GM13977 (cell line): Measurements from ENCODE around the gene CCDC102B.

Experiments used
- DNase-seq: peaks from one replicate; pipeline ENCODE4 v3.0.0; 2012; ENCODE audit warnings: low spot score
- in situ Hi-C: fragments of 300-500 bp; cut with MboI; formaldehyde crosslinking; loops from one replicate; pipeline ENCODE4 v1.12.0; 2022; ENCODE audit warnings: low sequenced_read_pairs, low pct_unique_long_range_greater_than_20kb, mixed read lengths, inconsistent platforms; ENCODE audit not compliant: unreplicated experiment
- TF ChIP-seq, protein P1 (sequence below): IDR thresholded peaks from 2 replicates; pipeline ENCODE4 v1.5.1; 2012; ENCODE audit warnings: mild to moderate bottlenecking, control low read depth; ENCODE audit not compliant: insufficient read depth; ENCODE audit errors: extremely low read depth, missing control alignments

CCDC102B gene

DNA sequence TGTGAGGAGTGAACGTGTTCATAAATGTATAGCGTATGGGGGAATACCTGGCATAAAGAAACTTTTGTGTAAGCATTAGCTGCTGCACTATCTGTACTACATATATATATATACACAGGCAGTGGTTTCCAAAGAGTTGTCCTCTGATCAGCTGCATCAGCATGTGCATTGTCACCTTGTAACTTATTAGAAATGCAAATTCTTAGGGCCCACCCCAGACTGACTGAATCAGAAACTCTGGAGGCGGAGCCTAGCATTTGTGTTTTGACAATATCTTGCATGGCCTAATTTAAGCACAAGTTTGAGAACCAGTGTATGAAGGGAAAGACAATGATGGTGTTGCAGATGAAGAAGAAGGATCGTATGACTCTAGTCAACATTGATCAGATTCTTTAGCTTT, 299.5 kb downstream of the CCDC102B start:
- in situ Hi-C loops = no loop called here
- DNase-seq = no peak
- TF ChIP-seq, protein P1, sequence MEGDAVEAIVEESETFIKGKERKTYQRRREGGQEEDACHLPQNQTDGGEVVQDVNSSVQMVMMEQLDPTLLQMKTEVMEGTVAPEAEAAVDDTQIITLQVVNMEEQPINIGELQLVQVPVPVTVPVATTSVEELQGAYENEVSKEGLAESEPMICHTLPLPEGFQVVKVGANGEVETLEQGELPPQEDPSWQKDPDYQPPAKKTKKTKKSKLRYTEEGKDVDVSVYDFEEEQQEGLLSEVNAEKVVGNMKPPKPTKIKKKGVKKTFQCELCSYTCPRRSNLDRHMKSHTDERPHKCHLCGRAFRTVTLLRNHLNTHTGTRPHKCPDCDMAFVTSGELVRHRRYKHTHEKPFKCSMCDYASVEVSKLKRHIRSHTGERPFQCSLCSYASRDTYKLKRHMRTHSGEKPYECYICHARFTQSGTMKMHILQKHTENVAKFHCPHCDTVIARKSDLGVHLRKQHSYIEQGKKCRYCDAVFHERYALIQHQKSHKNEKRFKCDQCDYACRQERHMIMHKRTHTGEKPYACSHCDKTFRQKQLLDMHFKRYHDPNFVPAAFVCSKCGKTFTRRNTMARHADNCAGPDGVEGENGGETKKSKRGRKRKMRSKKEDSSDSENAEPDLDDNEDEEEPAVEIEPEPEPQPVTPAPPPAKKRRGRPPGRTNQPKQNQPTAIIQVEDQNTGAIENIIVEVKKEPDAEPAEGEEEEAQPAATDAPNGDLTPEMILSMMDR = no peak

DNA sequence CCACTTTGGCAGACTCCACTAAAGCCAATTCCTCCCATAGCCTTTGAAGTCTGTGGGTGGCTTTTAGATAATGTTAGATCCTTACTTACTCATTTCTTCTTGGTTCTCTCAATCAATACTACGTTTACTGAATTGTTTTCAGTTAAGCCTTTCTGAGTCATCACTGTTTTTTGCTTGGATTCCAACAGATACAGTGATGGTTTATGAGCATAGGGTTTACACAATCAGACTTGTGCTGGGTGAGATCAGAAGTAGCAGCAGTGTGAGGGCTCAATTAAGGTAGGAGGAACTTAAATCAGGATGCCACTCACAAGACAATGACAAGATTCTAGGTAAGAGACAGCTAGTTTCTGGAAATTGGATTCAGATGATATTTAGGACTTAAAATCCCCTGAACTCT, 305.1 kb downstream of the CCDC102B start:
- in situ Hi-C loops = no loop called here
- TF ChIP-seq, protein P1 = no peak
- no peak for DNase-seq
